ENCODE results near the gene ASPSCR1.

ASPSCR1 gene

GRCh38 chr17:82059272-82060000 lies 82.0 kb downstream of the ASPSCR1 start:
- no peak for DNase-seq

GRCh38 chr17:82060001-82060380 lies 82.6 kb downstream of the ASPSCR1 start:
- no peak for DNase-seq

- no peak for DNase-seq
These were observed 83.2 kb downstream of the ASPSCR1 start for GRCh38 chr17:82060614-82061013.

- no peak for DNase-seq
These were observed 83.9 kb downstream of the ASPSCR1 start for GRCh38 chr17:82061047-82061925.

DNA sequence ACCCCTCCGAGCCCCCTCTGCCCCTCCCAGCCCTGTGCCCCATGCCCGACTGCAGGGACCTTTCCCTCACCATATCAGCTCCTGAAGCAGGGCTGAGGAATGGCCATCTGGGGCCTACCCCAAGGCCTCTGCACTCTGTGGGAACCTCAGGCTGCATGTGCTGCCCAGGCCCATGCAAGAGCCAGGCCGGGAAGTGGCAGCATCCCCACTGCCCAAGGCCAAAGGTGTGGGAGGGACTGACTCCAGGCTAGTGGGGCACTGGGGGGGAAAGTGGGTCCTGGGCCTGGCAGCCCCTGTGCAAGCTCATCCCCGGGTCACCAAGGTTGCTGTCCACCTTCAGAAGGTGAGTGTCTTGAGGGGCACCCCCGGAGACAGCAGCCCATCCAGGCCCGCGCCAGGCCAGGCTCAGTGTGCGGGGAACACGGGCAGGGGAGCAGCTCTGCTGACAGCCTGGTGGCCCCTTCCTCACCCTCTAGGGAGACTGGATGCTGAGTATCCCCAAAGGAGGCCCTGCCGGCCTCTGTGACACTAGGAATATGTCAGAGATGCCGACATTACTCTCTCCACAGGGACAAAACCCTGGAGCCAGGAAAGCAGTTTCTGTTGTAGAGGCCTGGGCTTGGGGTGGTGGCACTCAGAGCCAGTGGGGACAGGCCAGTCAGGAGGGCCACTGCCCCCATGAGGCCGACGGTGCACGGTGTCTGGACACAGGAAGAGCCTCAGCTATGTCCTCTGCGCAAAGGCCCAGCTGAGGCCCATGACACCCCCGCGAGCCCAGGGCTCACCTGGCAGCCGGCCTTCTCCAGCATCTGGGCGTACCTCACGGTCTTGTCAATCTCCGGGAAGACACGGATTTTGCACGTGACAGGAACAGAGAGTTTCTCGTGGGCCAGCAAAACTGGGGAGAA lies 84.9 kb downstream of the ASPSCR1 start:
- DNase-seq: no peak

GRCh38 chr17:82062984-82063368 lies 85.5 kb downstream of the ASPSCR1 start:
- DNase-seq: no peak

DNA sequence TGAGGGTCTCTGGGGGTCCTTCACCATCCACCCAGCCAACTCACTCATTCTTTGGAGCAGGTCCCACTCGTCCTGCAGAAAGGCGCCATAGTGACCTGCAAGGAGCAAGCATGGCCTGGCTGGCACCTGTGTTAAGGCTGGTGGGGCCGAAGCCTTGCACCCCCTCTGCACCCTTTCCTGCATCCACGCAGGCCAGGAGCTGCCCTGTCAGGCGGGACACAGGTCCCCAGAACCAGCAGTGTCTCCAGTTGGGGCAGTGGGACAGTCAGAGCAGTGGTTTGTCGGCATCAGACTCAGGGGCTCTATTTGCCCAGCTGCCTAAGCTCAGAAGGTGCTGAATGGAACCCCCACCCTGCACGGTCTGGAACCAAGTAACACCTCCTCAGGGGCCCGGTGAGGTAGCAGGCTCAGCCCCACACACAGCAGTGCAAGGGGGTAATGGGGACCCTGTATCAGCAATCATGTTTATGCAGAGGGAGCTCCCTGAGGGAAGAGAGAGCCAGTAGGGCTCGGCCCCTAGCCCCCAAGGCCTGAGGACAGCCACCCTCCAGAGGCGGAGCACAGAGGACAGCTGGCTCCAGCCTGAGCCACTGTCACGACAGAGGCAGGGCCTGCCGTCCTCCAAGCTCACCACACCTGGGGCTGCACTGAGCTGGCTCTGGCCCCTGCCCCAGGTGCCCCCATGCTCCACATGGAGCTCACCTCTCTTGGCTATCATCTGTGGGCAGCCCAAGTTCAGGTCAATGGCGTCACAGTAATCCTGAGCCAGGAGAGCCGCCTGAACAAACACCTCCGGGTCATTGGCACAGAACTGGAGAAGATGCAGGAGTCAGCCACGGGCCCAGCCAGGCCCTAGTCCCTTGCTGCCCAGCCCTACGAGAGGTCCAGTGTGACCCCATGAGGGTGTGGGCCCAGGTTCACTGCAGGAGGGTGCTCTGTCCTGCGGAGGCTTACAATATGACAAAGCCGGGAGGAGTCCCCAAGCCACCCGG lies 86.3 kb downstream of the ASPSCR1 start:
- no peak for DNase-seq

GRCh38 chr17:82064433-82065192 lies 87.2 kb downstream of the ASPSCR1 start:
- no peak for DNase-seq

DNA sequence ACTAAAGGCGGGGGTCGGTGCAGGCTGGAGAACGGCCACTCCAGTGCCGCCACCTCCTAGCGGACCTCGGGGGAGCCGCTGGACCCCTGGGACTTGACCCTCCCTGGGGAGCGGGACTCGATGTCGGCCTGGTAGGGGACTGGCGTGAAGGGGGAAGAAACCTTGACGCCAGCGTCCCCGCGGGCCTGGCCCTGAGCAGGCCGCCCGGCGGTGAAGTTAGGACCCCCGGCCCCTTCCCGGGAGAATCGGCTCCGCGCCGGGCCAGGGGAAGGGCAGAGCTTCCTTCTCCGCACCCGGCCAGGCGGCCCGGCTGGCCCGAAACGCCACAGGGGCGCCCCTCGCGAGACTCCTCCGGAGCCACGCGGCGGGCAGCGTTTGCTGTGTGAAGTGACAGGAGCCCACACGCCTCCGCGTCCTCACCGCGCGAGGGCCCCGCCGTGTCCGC lies 87.8 kb downstream of the ASPSCR1 start:
- DNase-seq: no peak

- DNase-seq: peak; percentile 71
These were observed 88.3 kb downstream of the ASPSCR1 start, which contains the start of gene DUS1L for GRCh38 chr17:82065638-82066303. TSS of gene DUS1L (minus strand) at chr17:82065804. CDS start at chr17:82065059, 745 bp downstream.

All from activated CD4-positive, alpha-beta T cell treated with anti-CD3 and anti-CD28 coated beads, Interleukin-2, amount 50 U/mL, for 16 hours (primary cell).